Peyer's patch (tissue), 4 donors: ENCODE data around the gene MARF1. TPM values are rescaled to one million over a fixed set of nuclear protein-coding genes. Genes with fewer than 3 reads are reported as not detected.

ENCODE experiments used
- DNase-seq, 3 donors: peaks; one replicate each; pipeline ENCODE4 v3.0.0-alpha.2; 2017 to 2019
- H3K27ac ChIP-seq, 4 donors: fragments of 200-600 bp; sonication (generic); one replicate each; pipeline ENCODE4 v1.5.1; 2016 to 2019
- H3K27me3 ChIP-seq, 2 donors: fragments of 200-600 bp; sonication (generic); one replicate each; pipeline ENCODE4 v1.5.1; 2019
- H3K36me3 ChIP-seq, 3 donors: fragments of 200-600 bp; sonication (generic); one replicate each; pipeline ENCODE4 v1.5.1; 2016 to 2019
- H3K4me1 ChIP-seq, 4 donors: fragments of 200-600 bp; sonication (generic); one replicate each; pipeline ENCODE4 v1.5.1; 2016 to 2019
- H3K4me3 ChIP-seq, 4 donors: fragments of 200-600 bp; sonication (generic); 1 replicate in 3 of 4; 2 replicates in 1 of 4; pipeline ENCODE4 v1.5.1; 2016 to 2019; ENCODE audit warnings: mild to moderate bottlenecking in 1 of 4
- H3K9me3 ChIP-seq, 4 donors: fragments of 200-600 bp; sonication (generic); one replicate each; pipeline ENCODE4 v1.5.1; 2016 to 2019; ENCODE audit warnings: mild to moderate bottlenecking in 1 of 4
- POLR2A ChIP-seq, 2 donors: fragments of 450-650 bp; IDR thresholded peaks; one replicate each; pipeline ENCODE4 v1.5.1; 2017; ENCODE audit warnings: antibody characterized with exemption in 2 of 2, mild to moderate bottlenecking in 2 of 2, moderate library complexity in 2 of 2
- total RNA-seq, 4 donors: library from RNA; depleted of rRNA; stranded (reverse); fragments of >200 nt; gene quantifications; one replicate each; pipeline ENCODE4 v1.1.0, GENCODE V29; 2016
- TF ChIP-seq, protein P1 (sequence below), 6 experiments: fragments of 450-650 bp in 4 of 6; fragments of 200-600 bp in 2 of 6; sonication (generic) in 1 of 6; IDR thresholded peaks; one replicate each; pipeline ENCODE4 v1.5.1; 2017 to 2019; ENCODE audit warnings: antibody characterized with exemption in 6 of 6, mild to moderate bottlenecking in 3 of 6, moderate library complexity in 1 of 6

MARF1 gene
- total RNA-seq, 4 donors from 2014 or later, result 39.1 to 74.3 (median 52.1) TPM

DNA sequence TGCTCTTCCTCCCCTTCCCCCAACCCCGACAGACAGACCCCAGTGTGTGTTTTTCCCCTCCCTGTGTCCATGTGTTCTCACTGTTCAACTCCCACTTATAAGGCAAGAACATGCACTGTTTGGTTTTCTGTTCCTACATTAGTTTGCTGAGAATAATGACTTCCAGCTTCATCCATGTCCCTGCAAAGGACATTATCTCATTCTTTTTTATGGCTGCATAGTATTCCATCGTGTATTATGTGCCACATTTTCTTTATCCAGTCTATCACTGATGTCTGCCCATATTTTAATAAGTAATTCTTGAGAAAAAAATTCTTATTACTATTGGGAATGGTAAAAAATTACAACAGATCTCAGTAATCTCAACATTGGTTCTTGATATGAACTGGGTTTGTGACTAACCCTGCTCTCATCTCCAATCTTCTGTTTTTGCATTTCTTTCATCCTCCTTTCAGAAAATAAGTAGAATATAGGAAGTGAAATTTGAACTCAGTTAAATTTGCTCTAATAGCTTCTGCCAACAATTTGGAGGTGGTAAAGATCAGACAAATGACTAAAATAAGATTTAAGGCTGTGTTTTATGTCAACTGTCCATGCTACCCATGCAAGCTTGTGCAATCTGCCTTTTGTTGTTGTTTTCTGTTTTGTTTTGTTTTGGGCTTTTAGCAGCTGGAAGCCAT is 11.1 kb downstream of the MARF1 start:
- H3K4me3 ChIP-seq, result no peak overlapping the region
- H3K36me3 ChIP-seq, result peaks cover 0 to 86% (median 0%) of the 10 kb centered on the region in 3 donors
- TF ChIP-seq, protein P1, sequence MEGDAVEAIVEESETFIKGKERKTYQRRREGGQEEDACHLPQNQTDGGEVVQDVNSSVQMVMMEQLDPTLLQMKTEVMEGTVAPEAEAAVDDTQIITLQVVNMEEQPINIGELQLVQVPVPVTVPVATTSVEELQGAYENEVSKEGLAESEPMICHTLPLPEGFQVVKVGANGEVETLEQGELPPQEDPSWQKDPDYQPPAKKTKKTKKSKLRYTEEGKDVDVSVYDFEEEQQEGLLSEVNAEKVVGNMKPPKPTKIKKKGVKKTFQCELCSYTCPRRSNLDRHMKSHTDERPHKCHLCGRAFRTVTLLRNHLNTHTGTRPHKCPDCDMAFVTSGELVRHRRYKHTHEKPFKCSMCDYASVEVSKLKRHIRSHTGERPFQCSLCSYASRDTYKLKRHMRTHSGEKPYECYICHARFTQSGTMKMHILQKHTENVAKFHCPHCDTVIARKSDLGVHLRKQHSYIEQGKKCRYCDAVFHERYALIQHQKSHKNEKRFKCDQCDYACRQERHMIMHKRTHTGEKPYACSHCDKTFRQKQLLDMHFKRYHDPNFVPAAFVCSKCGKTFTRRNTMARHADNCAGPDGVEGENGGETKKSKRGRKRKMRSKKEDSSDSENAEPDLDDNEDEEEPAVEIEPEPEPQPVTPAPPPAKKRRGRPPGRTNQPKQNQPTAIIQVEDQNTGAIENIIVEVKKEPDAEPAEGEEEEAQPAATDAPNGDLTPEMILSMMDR (IDR thresholded peaks at IDR 0.05), result no peak
- TF ChIP-seq POLR2A (IDR thresholded peaks at IDR 0.05), result no peak
- peaks cover 0 to 3% (median 0%) of the 10 kb centered on the region in 4 donors for H3K4me1 ChIP-seq
- H3K9me3 ChIP-seq, result no peaks in the 10 kb centered on the region
- DNase-seq, result no peak
- H3K27ac ChIP-seq, result no peak overlapping the region
- H3K27me3 ChIP-seq, result no peaks in the 10 kb centered on the region

DNA sequence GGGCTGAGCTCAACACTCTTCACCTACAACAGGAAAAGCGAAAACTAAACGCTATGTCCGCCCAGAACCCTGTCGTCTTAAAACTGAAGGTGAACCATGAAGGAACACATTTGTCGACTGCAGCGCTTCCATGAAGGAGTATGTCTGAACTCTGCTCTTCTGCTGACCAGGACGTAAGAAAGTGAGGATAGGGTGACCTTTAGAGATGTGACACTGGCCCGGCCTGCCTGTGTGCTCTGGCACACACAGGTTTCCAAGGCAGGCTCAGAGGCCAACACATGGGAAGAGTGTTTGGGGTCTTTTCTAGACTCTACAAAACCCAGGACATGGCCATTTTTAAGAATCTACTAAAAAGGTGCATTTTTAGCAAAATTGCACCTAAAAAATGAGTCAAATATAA is 21.1 kb downstream of the MARF1 start:
- no peak for DNase-seq
- no peaks in the 10 kb centered on the region for H3K27me3 ChIP-seq
- no peaks in the 10 kb centered on the region for H3K4me1 ChIP-seq
- no peaks in the 10 kb centered on the region for H3K9me3 ChIP-seq
- H3K36me3 ChIP-seq, result peaks cover 0 to 96% (median 9%) of the 10 kb centered on the region in 3 donors
- no peak overlapping the region for H3K27ac ChIP-seq
- H3K4me3 ChIP-seq, result no peak overlapping the region
- no peak for TF ChIP-seq POLR2A (IDR thresholded peaks at IDR 0.05)
- TF ChIP-seq, protein P1 (IDR thresholded peaks at IDR 0.05), result no peak

DNA sequence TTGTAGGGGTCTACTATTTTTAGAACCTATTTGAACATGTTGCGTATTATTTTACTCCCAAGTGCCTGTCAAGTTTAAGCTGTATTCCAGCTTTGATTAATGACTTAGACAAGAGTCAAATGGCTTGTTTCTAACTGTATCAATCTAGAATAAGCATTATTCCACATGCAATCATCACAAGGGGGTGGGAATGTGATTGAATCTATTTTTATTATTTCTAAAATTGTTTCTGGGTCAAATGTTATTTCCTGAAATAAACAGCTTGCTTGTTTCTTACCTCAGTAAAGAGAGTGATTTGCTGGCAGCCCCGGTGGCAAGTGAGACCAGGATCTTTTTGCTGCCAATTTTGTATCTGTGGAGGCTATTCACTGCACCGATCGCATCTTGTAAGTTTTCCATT is 21.5 kb downstream of the MARF1 start:
- no peak for DNase-seq
- Histone ChIP-seq H3K27ac (no peak overlapping the region), H3K36me3 (peaks cover 0 to 98% (median 9%) of the 10 kb centered on the region in 3 donors), H3K9me3 (no peaks in the 10 kb centered on the region), H3K4me3 (no peak overlapping the region), H3K27me3 (no peaks in the 10 kb centered on the region), H3K4me1 (no peaks in the 10 kb centered on the region)
- TF ChIP-seq, protein P1 (IDR thresholded peaks at IDR 0.05), result no peak
- no peak for TF ChIP-seq POLR2A (IDR thresholded peaks at IDR 0.05)

DNA sequence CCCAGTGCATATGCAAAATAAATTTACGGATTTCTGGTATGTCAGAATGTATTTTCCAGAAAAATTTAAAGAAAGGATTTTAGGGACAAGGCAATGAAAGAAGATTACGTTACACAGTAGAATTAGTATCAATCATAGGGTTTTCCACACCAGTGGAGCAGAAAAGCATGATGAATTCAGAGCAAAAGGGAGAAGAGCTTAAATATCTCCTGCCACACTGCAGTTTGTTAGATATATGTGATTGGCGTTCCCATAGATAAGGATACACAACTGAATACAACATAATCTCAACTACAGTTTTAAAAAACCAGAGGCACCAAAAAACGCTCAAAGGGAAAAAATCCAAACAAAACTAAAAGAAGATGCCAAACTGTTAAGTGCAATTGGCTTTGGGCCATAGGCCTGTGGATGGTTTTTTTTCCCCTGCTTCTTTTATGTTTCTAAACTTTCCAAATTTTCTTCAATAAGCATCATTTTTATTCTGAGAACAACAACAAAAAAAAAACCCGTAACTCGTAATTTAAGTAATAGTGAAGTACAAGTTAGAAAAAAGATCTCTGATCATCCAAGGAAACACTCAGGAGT is 22.3 kb downstream of the MARF1 start:
- H3K4me3 ChIP-seq, result no peak overlapping the region
- no peaks in the 10 kb centered on the region for H3K27me3 ChIP-seq
- H3K9me3 ChIP-seq, result no peaks in the 10 kb centered on the region
- H3K36me3 ChIP-seq, result peaks cover 0 to 98% (median 9%) of the 10 kb centered on the region in 3 donors
- DNase-seq, result no peak
- H3K4me1 ChIP-seq, result no peaks in the 10 kb centered on the region
- no peak overlapping the region for H3K27ac ChIP-seq
- TF ChIP-seq, protein P1 (IDR thresholded peaks at IDR 0.05), result no peak
- no peak for TF ChIP-seq POLR2A (IDR thresholded peaks at IDR 0.05)

DNA sequence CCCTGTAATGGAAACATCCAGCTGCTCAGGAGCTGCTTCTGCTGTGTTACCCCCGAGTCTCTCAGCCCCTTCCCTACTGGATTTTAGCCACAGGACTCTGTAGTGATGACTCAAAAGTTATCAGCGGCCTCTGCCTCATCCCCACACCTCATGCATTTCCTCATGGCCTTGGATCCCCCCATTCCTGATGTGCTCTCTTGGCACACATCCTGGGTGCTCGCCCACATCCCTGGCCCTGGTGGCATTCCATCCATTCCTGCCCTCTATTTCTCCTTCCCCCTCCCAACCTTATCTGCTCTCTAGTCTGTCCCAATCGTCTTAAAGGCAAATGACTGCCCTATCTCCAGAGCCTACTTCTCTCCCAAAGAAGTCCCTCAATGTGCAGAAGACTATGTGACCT is 24.6 kb downstream of the MARF1 start:
- no peak overlapping the region for H3K4me3 ChIP-seq
- no peak overlapping the region for H3K27ac ChIP-seq
- DNase-seq, result no peak
- peaks cover 0 to 97% (median 2%) of the 10 kb centered on the region in 3 donors for H3K36me3 ChIP-seq
- no peaks in the 10 kb centered on the region for H3K4me1 ChIP-seq
- no peaks in the 10 kb centered on the region for H3K9me3 ChIP-seq
- H3K27me3 ChIP-seq, result no peaks in the 10 kb centered on the region
- no peak for TF ChIP-seq POLR2A (IDR thresholded peaks at IDR 0.05)
- TF ChIP-seq, protein P1 (IDR thresholded peaks at IDR 0.05), result no peak
